Lung (tissue), 12 donors: ENCODE measurements around the gene SDK1. TPM values are rescaled to one million over a fixed set of nuclear protein-coding genes. Genes with fewer than 3 reads are reported as not detected.

Experiments
- ATAC-seq: fragments of 200-7000 bp; cut with Tn5 transposase; one replicate; pipeline ENCODE4 v1.9.1; 2020; ENCODE audit warnings: moderate number of reproducible peaks; ENCODE audit not compliant: insufficient read depth, low FRiP score
- DNase-seq, 3 donors: peaks; one replicate each; pipeline ENCODE4 v3.0.0-alpha.2; 2013 to 2017
- H3K27ac ChIP-seq, 2 donors: one replicate each; pipeline ENCODE4 v1.5.1; 2013; ENCODE audit warnings: mild to moderate bottlenecking in 2 of 2, moderate library complexity in 2 of 2, control low read depth in 1 of 2, inconsistent platforms in 1 of 2, low read depth in 1 of 2, low read length in 1 of 2
- H3K27me3 ChIP-seq, 3 donors: one replicate each; pipeline ENCODE4 v1.5.1; 2013; ENCODE audit warnings: low read length in 2 of 3; ENCODE audit not compliant: control insufficient read depth in 3 of 3, insufficient read depth in 3 of 3
- H3K36me3 ChIP-seq, 4 donors: one replicate each; pipeline ENCODE4 v1.5.1; 2013; ENCODE audit warnings: low read length in 4 of 4, mild to moderate bottlenecking in 1 of 4, moderate library complexity in 1 of 4; ENCODE audit not compliant: control insufficient read depth in 4 of 4, insufficient read depth in 4 of 4
- H3K4me1 ChIP-seq, 5 donors: one replicate each; pipeline ENCODE4 v1.5.1; 2013; ENCODE audit warnings: low read length in 5 of 5, mild to moderate bottlenecking in 2 of 5, moderate library complexity in 1 of 5; ENCODE audit not compliant: control insufficient read depth in 5 of 5, insufficient read depth in 5 of 5
- H3K4me3 ChIP-seq: one replicate; pipeline ENCODE4 v1.5.1; 2013; ENCODE audit warnings: mild to moderate bottlenecking, control low read depth, moderate library complexity
- H3K9ac ChIP-seq, 2 donors: one replicate each; pipeline ENCODE4 v1.5.1; 2013; ENCODE audit warnings: low read length in 2 of 2, control low read depth in 1 of 2; ENCODE audit not compliant: insufficient read depth in 1 of 2
- H3K9me3 ChIP-seq, 4 donors: one replicate each; pipeline ENCODE4 v1.5.1; 2013; ENCODE audit warnings: low read length in 3 of 4, mild to moderate bottlenecking in 1 of 4, moderate library complexity in 1 of 4; ENCODE audit not compliant: control insufficient read depth in 4 of 4, insufficient read depth in 3 of 4
- WGBS, 2 donors: extraction: QIAGEN DNeasy Blood & Tissue Kit; methylation state at CpG; one replicate each; pipeline ENCODE4 v1.1.7; 2013; 5-methylcytosine and 5-hydroxymethylcytosine counted together
- polyA plus RNA-seq, 2 donors: library from polyadenylated mRNA; stranded (reverse); fragments of 200-250 nt; gene quantifications; one replicate each; pipeline ENCODE4 v1.2.1, GENCODE V29; 2013
- total RNA-seq, 2 donors: library from RNA; depleted of rRNA in 1 of 2; stranded (reverse); fragments of >200 nt in 1 of 2; gene quantifications; one replicate each; pipeline ENCODE4 v1.2.1, GENCODE V29; 2014 to 2021
- TF ChIP-seq, protein P1 (sequence below): IDR thresholded peaks from 2 replicates; pipeline ENCODE4 v1.5.1; 2012; ENCODE audit warnings: mild to moderate bottlenecking; ENCODE audit errors: control extremely low read depth, extremely low read depth
- donor health status: control.
- donor health status: control.
- donor health status: Bipolar disorder and iron deficiency.
- donor health status: healthy.
- donor health status: DM: yes; HTN: yes; CAD: no.

SDK1 gene
- total and polyA plus RNA-seq, 4 donors = 3.7 to 30.1 (median 12.7) TPM

DNA sequence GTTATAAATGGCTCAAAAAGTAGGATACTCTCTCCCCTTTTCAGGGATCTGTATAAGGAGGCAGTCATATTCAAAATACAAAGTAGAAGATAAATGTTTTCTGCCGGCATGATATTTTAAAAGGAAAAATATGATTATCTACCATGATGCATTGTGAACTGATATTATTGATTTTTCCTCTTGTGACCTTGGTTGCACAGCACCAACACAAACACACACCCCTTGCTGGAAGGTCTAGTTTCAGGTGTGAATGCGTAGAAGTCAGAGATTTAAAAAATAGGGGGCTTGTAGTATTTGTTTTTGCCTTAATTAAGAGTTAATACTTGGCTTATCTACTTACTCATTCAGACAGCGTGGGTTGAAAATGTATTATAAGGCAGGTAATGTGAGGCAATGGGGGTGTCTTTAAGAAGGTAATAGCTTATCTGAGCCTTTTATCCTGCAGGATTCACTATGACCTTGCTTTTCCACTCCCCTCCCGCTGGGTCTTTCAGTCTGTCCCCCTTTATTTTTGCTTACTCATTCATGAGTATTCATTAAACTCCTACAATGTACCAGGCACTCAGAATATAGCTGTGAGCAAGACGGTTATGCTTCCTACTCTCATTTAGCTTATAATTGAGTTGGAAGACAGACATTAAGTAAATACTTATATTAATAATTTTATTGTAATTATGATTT lies 390.6 kb downstream of the SDK1 start:
- H3K4me1 ChIP-seq = no peaks in the 10 kb centered on the region
- peaks cover 0 to 6% (median 0%) of the 10 kb centered on the region in 4 donors for H3K9me3 ChIP-seq
- ATAC-seq (no peak), DNase-seq (no peak)
- H3K4me3 ChIP-seq = no peak overlapping the region
- H3K27me3 ChIP-seq = no peaks in the 10 kb centered on the region
- TF ChIP-seq, protein P1, sequence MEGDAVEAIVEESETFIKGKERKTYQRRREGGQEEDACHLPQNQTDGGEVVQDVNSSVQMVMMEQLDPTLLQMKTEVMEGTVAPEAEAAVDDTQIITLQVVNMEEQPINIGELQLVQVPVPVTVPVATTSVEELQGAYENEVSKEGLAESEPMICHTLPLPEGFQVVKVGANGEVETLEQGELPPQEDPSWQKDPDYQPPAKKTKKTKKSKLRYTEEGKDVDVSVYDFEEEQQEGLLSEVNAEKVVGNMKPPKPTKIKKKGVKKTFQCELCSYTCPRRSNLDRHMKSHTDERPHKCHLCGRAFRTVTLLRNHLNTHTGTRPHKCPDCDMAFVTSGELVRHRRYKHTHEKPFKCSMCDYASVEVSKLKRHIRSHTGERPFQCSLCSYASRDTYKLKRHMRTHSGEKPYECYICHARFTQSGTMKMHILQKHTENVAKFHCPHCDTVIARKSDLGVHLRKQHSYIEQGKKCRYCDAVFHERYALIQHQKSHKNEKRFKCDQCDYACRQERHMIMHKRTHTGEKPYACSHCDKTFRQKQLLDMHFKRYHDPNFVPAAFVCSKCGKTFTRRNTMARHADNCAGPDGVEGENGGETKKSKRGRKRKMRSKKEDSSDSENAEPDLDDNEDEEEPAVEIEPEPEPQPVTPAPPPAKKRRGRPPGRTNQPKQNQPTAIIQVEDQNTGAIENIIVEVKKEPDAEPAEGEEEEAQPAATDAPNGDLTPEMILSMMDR = no peak
- no peak overlapping the region for H3K9ac ChIP-seq
- H3K36me3 ChIP-seq = no peaks in the 10 kb centered on the region
- no peak overlapping the region for H3K27ac ChIP-seq
- WGBS, 2 donors = 84 to 85% methylated on average over 5 of the region's 5 CpGs

DNA sequence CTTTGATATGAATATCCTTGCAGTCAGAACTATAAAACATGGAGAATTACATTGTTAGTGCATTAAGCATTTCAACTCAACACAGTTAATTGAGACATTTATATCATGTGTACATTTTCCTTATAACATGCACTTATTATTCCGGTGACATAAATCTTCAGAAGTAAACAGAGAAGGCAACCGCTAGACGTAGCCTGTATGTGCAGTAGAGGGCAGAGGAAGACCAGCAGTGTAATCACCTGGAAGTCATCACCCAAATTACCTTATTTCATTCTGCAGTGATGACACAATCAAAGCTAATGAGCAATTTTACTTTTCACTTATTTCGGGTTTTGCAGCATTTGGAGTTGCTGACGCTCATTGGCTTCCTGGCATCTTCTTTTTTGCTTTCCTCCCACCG lies 394.6 kb downstream of the SDK1 start:
- Histone ChIP-seq H3K27ac (no peak overlapping the region), H3K4me3 (no peak overlapping the region), H3K36me3 (no peaks in the 10 kb centered on the region), H3K9ac (no peak overlapping the region), H3K4me1 (no peaks in the 10 kb centered on the region), H3K9me3 (no peaks in the 10 kb centered on the region), H3K27me3 (no peaks in the 10 kb centered on the region)
- 82 to 86% methylated on average over 6 of the region's 6 CpGs for WGBS, 2 donors
- TF ChIP-seq, protein P1 = no peak
- ATAC-seq (no peak), DNase-seq (no peak)

DNA sequence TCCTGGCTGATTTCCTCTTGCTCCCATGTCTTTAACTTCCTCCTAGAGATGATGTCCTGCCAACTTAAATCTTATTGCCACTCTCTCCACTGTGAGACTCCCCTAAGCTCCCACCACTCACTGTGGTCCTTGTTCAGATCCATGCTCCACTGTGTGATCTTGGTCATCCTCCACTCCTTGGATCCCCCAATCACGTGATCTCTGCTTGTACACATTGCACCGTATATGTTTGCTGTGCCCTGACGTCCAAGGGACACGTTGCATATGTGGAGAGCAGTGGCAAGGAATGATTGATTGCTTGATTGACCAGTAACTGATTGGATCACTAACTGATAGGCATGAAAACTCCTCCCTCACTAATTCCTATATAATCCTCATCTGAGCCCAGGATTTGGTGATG lies 395.1 kb downstream of the SDK1 start:
- WGBS, 2 donors = 87 to 88% methylated on average over 4 of the region's 4 CpGs
- H3K36me3 ChIP-seq = no peaks in the 10 kb centered on the region
- H3K27ac ChIP-seq = no peak overlapping the region
- H3K27me3 ChIP-seq = no peaks in the 10 kb centered on the region
- no peaks in the 10 kb centered on the region for H3K9me3 ChIP-seq
- H3K4me1 ChIP-seq = no peaks in the 10 kb centered on the region
- DNase-seq (no peak), ATAC-seq (no peak)
- TF ChIP-seq, protein P1 = no peak
- no peak overlapping the region for H3K9ac ChIP-seq
- H3K4me3 ChIP-seq = no peak overlapping the region

DNA sequence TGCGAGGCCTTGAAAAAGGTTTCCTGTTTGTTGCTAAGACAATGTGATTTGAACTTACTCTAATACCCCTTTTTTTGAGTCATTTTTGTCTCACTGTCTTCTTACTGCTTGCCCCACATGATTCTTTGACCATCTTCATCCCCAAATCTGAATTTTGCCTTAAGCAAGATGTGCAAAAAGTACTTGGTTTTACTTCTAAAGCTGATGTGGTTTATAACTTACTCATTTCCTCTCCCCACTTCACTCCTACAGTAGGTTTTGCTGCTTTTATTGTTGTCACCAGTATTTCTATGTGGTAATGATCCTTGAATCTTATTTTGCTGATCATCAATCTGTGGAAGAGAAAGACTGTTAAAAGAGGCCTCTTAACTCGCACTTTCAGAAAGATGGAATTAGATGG lies 396.4 kb downstream of the SDK1 start:
- Histone ChIP-seq H3K9ac (no peak overlapping the region), H3K4me3 (no peak overlapping the region), H3K4me1 (no peaks in the 10 kb centered on the region), H3K27ac (no peak overlapping the region), H3K36me3 (no peaks in the 10 kb centered on the region), H3K27me3 (no peaks in the 10 kb centered on the region), H3K9me3 (no peaks in the 10 kb centered on the region)
- ATAC-seq (no peak), DNase-seq (no peak)
- TF ChIP-seq, protein P1 = no peak
- 89 to 93% methylated on average over 2 of the region's 2 CpGs for WGBS, 2 donors
